ENCODE measurements around the gene INPP4A. TPM values are rescaled to one million over a fixed set of nuclear protein-coding genes. Genes with fewer than 3 reads are reported as not detected.
A peak's percentile ranks its signal among the peaks of the same experiment; 100 is the strongest.

The INPP4A gene
- total RNA-seq, 2 experiments from 2014 or later: 123 to 127 TPM

- ChIA-PET POLR2A (interaction anchor here (0.5 to 16.1 kb wide), 5 partner anchors 18 to 312 kb away, joined by 3 to 471 read pairs (median 3); no protein-coding TSS in a partner anchor), CTCF (interaction anchor here (2.3 to 5.6 kb wide), 3 partner anchors 12 to 34 kb away, joined by 9 to 36 read pairs (median 10); no protein-coding TSS in a partner anchor)
- Mint-ChIP-seq H3K27ac (peak overlapping the region; percentile 92), H3K4me3 (peak overlapping the region; percentile 88), H3K27me3 (no peaks in the 10 kb centered on the region), H3K9me3 (no peaks in the 10 kb centered on the region), H3K36me3 (ENCODE audit: low read depth) (peaks cover 22% of the 10 kb centered on the region), H3K4me1 (peaks cover 52% of the 10 kb centered on the region)
- DNase-seq: peak; percentile 46
Measured at GRCh38 chr2:98445177-98445682, 572 bp downstream of the INPP4A start.

GRCh38 chr2:98445683-98446581 lies 1.3 kb downstream of the INPP4A start:
- Mint-ChIP-seq H3K36me3 (ENCODE audit: low read depth) (peaks cover 22% of the 10 kb centered on the region), H3K27me3 (no peaks in the 10 kb centered on the region), H3K9me3 (no peaks in the 10 kb centered on the region), H3K4me1 (peaks cover 54% of the 10 kb centered on the region), H3K4me3 (peak overlapping the region; percentile 88), H3K27ac (peak overlapping the region; percentile 92)
- ChIA-PET CTCF (interaction anchor here (0.8 to 5.6 kb wide), 15 partner anchors 12 to 163 kb away, joined by 3 to 36 read pairs (median 6); partner anchors contain the start of genes COA5 and UNC50), POLR2A (interaction anchor here (0.6 to 16.1 kb wide), 9 partner anchors 17 to 311 kb away, joined by 3 to 471 read pairs (median 8); no protein-coding TSS in a partner anchor)
- DNase-seq: peak; percentile 52

DNA sequence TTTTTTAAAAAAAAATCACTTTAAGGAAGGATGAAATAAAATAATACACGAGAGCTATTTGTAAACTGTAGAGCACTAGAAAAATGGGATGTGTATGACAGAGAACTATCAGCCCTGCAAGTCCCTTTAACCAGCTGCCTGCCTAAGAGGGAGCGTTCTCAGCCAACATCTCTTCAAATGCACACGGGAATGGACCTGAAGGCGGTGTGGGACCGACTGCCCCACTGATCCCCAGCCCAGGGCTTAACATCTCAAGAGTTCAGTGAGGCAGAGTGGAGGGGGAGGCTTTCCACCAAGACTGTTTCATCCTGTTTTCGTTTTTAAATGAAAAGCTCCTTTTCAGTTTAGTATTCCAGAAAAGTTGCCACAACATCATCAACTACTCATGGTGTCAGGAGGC lies 2.2 kb downstream of the INPP4A start:
- peaks cover 63% of the 10 kb centered on the region for H3K4me1 Mint-ChIP-seq
- H3K36me3 Mint-ChIP-seq (ENCODE audit: low read depth): peaks cover 27% of the 10 kb centered on the region
- DNase-seq: no peak
- no peaks in the 10 kb centered on the region for H3K9me3 Mint-ChIP-seq
- peak overlapping the region; percentile 88 for H3K4me3 Mint-ChIP-seq
- CTCF ChIA-PET: interaction anchor here (0.6 to 5.6 kb wide), 17 partner anchors 11 to 162 kb away, joined by 3 to 36 read pairs (median 5); partner anchors contain the start of genes COA5 and UNC50
- peak overlapping the region; percentile 92 for H3K27ac Mint-ChIP-seq
- POLR2A ChIA-PET: interaction anchor here (0.6 to 16.1 kb wide), 10 partner anchors 16 to 217 kb away, joined by 3 to 471 read pairs (median 6); no protein-coding TSS in a partner anchor
- H3K27me3 Mint-ChIP-seq: no peaks in the 10 kb centered on the region

DNA sequence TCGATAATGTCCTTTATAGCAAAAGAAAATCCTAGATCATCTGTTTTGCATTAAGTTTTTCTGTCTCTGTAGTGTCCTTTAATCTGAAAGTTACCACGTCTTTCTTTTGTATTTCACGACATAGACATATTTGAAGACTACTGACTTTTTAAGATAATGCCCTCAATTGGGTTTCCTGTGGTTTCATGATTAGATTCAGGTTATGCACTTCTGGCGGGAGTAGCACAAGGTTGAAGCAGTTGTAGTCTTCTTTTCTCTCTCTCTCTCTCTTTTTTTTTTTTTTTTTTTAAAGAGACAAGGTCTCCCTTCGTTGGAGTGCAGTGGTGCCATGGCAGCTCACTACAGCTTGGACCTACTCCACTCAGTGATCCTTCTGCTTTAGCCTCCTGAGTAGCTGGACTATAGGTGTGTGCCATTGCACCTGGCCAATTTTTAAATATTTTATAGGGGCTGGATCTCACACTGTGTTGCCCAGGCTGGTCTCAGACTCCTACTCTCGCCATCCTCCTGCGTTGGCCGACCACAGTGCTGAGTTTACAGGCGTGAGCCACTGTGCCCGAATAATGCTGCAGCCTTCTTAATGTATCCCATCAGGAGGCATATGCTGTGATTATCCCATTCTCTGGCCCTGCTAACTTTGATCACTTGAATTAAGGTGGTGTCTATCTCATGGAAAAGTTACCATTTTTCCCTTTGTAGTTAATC lies 3.9 kb downstream of the INPP4A start:
- peaks cover 36% of the 10 kb centered on the region for H3K36me3 Mint-ChIP-seq (ENCODE audit: low read depth)
- no peaks in the 10 kb centered on the region for H3K9me3 Mint-ChIP-seq
- peak; percentile 50 for DNase-seq
- POLR2A ChIA-PET: interaction anchor here (0.8 to 16.1 kb wide), 4 partner anchors 9 to 31 kb away, joined by 4 to 471 read pairs (median 18); no protein-coding TSS in a partner anchor
- CTCF ChIA-PET: interaction anchor here (1.8 to 5.6 kb wide), 3 partner anchors 9 to 36 kb away, joined by 5 to 36 read pairs (median 28); no protein-coding TSS in a partner anchor
- H3K4me1 Mint-ChIP-seq: peaks cover 77% of the 10 kb centered on the region
- peak overlapping the region; percentile 88 for H3K4me3 Mint-ChIP-seq
- no peaks in the 10 kb centered on the region for H3K27me3 Mint-ChIP-seq
- peak overlapping the region; percentile 92 for H3K27ac Mint-ChIP-seq

- Mint-ChIP-seq H3K36me3 (ENCODE audit: low read depth) (peaks cover 40% of the 10 kb centered on the region), H3K9me3 (no peaks in the 10 kb centered on the region), H3K27ac (peak overlapping the region; percentile 34), H3K4me3 (no peak overlapping the region), H3K4me1 (peaks cover 91% of the 10 kb centered on the region), H3K27me3 (no peaks in the 10 kb centered on the region)
- ChIA-PET CTCF (interaction anchor here (1.3 to 6.0 kb wide), 2 partner anchors 12 to 35 kb away, joined by 4 to 33 read pairs; no protein-coding TSS in a partner anchor), POLR2A (interaction anchor here (0.8 to 23.7 kb wide), 5 partner anchors 11 to 55 kb away, joined by 3 to 500 read pairs (median 5); no protein-coding TSS in a partner anchor)
- DNase-seq: no peak
Measured at GRCh38 chr2:98452396-98453027, 7.9 kb downstream of the INPP4A start.

GRCh38 chr2:98453083-98453482 lies 8.4 kb downstream of the INPP4A start:
- no peak for DNase-seq
- H3K27ac Mint-ChIP-seq: peak overlapping the region; percentile 67
- no peaks in the 10 kb centered on the region for H3K9me3 Mint-ChIP-seq
- CTCF ChIA-PET: interaction anchor here (1.4 to 6.0 kb wide), 3 partner anchors 12 to 26 kb away, joined by 4 to 33 read pairs (median 4); no protein-coding TSS in a partner anchor
- no peaks in the 10 kb centered on the region for H3K27me3 Mint-ChIP-seq
- H3K4me1 Mint-ChIP-seq: peaks cover 95% of the 10 kb centered on the region
- no peak overlapping the region for H3K4me3 Mint-ChIP-seq
- POLR2A ChIA-PET: interaction anchor here (1.6 to 23.7 kb wide), 3 partner anchors 10 to 55 kb away, joined by 3 to 500 read pairs (median 471); no protein-coding TSS in a partner anchor
- peaks cover 41% of the 10 kb centered on the region for H3K36me3 Mint-ChIP-seq (ENCODE audit: low read depth)

DNA sequence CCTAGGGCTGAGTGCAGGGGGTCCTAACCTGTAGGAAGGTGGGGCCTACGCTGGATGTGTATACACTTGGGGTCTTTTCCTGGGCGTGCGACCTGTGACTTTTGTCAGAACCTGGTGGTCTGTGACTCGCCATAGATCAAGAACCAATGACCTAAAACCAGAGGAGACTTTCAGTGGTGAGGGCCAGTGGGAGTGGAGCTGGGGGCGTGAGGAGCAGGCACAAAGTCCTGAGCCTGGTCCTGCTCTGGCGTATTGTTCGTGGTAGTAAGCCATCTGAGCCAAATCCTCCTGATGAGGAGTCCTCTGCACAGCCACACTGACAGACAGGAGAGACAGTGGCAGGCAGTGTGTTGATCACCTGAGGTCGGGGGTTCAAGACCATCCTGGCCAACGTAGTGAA lies 8.9 kb downstream of the INPP4A start:
- Mint-ChIP-seq H3K4me3 (no peak overlapping the region), H3K36me3 (ENCODE audit: low read depth) (peaks cover 45% of the 10 kb centered on the region), H3K27ac (peak overlapping the region; percentile 67), H3K9me3 (no peaks in the 10 kb centered on the region), H3K4me1 (peaks cover 97% of the 10 kb centered on the region), H3K27me3 (no peaks in the 10 kb centered on the region)
- CTCF ChIA-PET: interaction anchor here (1.2 to 6.0 kb wide), 4 partner anchors 11 to 34 kb away, joined by 3 to 33 read pairs (median 4); no protein-coding TSS in a partner anchor
- POLR2A ChIA-PET: interaction anchor here (1.1 to 23.7 kb wide), 6 partner anchors 1 to 154 kb away, joined by 3 to 500 read pairs (median 238); partner anchors contain the start of gene INPP4A
- DNase-seq: no peak

GRCh38 chr2:98454073-98454472 lies 9.4 kb downstream of the INPP4A start:
- Mint-ChIP-seq H3K27ac (peak overlapping the region; percentile 85), H3K4me3 (no peak overlapping the region), H3K4me1 (peaks cover 97% of the 10 kb centered on the region), H3K9me3 (no peaks in the 10 kb centered on the region), H3K27me3 (no peaks in the 10 kb centered on the region), H3K36me3 (ENCODE audit: low read depth) (peaks cover 45% of the 10 kb centered on the region)
- ChIA-PET CTCF (interaction anchor here (0.6 to 6.0 kb wide), 5 partner anchors 11 to 223 kb away, joined by 3 to 33 read pairs (median 4); no protein-coding TSS in a partner anchor), POLR2A (interaction anchor here (1.1 to 23.7 kb wide), 5 partner anchors 2 to 154 kb away, joined by 4 to 500 read pairs (median 471); partner anchors contain the start of gene INPP4A)
- DNase-seq: no peak

DNA sequence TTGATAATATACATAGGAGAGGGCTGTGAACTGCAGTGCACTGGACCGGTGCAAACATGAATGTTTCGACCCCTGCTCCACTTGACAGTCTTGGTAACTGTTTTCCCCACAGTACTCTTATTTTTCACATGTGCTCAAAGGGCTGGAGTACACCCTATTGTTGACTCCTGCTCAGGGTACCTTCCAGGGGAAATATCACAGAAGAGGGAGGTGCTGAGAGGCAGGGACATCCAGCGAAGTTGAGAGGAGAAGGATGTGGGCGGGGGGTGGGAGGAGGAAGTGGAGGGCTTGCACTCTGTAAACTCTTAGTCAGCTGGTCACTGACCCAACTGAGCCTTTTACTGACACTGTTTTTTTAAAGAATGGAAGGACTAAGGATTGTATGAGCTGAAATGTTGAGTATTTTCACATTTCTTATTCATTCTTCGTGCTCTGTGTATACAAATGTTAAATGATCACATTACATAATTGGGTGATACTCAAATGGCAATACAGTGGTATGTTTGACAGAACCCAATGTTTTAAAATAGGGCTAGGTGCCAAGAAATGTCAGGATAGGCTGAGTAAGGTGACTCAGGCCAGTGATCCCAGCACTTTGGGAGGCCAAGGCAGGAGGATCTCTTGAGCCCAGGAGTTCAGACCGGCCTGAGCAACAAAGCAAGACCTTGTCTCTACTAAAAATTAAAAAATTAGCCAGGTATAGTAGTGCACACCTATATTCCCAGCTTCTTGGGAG lies 10.0 kb downstream of the INPP4A start:
- no peak for DNase-seq

GRCh38 chr2:98455494-98455976 lies 10.9 kb downstream of the INPP4A start:
- peak overlapping the region; percentile 61 for H3K4me3 Mint-ChIP-seq
- peaks cover 50% of the 10 kb centered on the region for H3K36me3 Mint-ChIP-seq (ENCODE audit: low read depth)
- no peaks in the 10 kb centered on the region for H3K9me3 Mint-ChIP-seq
- POLR2A ChIA-PET: interaction anchor here (1.1 to 23.7 kb wide), 4 partner anchors 3 to 50 kb away, joined by 3 to 500 read pairs (median 471); partner anchors contain the start of gene INPP4A
- no peak for DNase-seq
- no peaks in the 10 kb centered on the region for H3K27me3 Mint-ChIP-seq
- H3K27ac Mint-ChIP-seq: peak overlapping the region; percentile 85
- H3K4me1 Mint-ChIP-seq: peaks cover 97% of the 10 kb centered on the region
- CTCF ChIA-PET: interaction anchor here (0.6 to 6.0 kb wide), 6 partner anchors 8 to 789 kb away, joined by 3 to 36 read pairs (median 9); no protein-coding TSS in a partner anchor

More for the DNA sequence above, 10.0 kb downstream of the INPP4A start:
- Mint-ChIP-seq H3K9me3 (no peaks in the 10 kb centered on the region), H3K4me3 (peak overlapping the region; percentile 61), H3K4me1 (peaks cover 97% of the 10 kb centered on the region), H3K36me3 (ENCODE audit: low read depth) (peaks cover 51% of the 10 kb centered on the region), H3K27ac (peak overlapping the region; percentile 85), H3K27me3 (no peaks in the 10 kb centered on the region)
- ChIA-PET POLR2A (interaction anchor here (1.1 to 23.7 kb wide), 5 partner anchors 3 to 153 kb away, joined by 4 to 500 read pairs (median 471); partner anchors contain the start of gene INPP4A), CTCF (interaction anchor here (0.6 to 6.0 kb wide), 5 partner anchors 10 to 222 kb away, joined by 3 to 33 read pairs (median 4); no protein-coding TSS in a partner anchor)
